K562 (cell line): Measurements from ENCODE around the gene DPP9. TPM values are rescaled to one million over a fixed set of nuclear protein-coding genes. Genes with fewer than 3 reads are reported as not detected.

Experiments used
- HDAC3 ChIP-seq: fragments of 450-650 bp; IDR thresholded peaks from 2 replicates; pipeline ENCODE4 v1.6.1; 2018; ENCODE audit warnings: borderline replicate concordance, mild to moderate bottlenecking, moderate library complexity; ENCODE audit not compliant: partially characterized antibody
- JUN ChIP-seq, 2 experiments: sonication (generic) in 1 of 2; formaldehyde crosslinking in 1 of 2; IDR thresholded peaks; 2 replicates each; pipeline versions ENCODE4 v1.6.1 to v1.8.0; 2012 to 2022; ENCODE audit warnings: borderline replicate concordance in 2 of 2, mild to moderate bottlenecking in 2 of 2, improper control_type of control experiment in 1 of 2, low read depth in 1 of 2, low read length in 1 of 2, missing genetic modification reagents in 1 of 2
- NFYB ChIP-seq: IDR thresholded peaks from 2 replicates; pipeline ENCODE4 v1.6.1; 2011; ENCODE audit warnings: mild to moderate bottlenecking, moderate library complexity; ENCODE audit not compliant: insufficient read length; ENCODE audit errors: extremely low read depth
- SREBF1 ChIP-seq: fragments of 150-350 bp; IDR thresholded peaks from 2 replicates; pipeline ENCODE4 v1.6.1; 2014; ENCODE audit warnings: antibody characterized with exemption, low read depth, low read length, borderline replicate concordance
- ZNF316 ChIP-seq: fragments of 450-650 bp; IDR thresholded peaks from 2 replicates; pipeline ENCODE4 v1.6.1; 2016
- ZNF318 ChIP-seq, 2 experiments: fragments of 450-650 bp; IDR thresholded peaks; 2 replicates each; pipeline ENCODE4 v1.6.1; 2016; ENCODE audit warnings: mild to moderate bottlenecking in 2 of 2, borderline replicate concordance in 1 of 2, low read depth in 1 of 2, moderate library complexity in 1 of 2
- polyA plus RNA-seq, 8 experiments: library from polyadenylated mRNA; depleted of rRNA in 4 of 8; stranded (reverse) in 5 of 8; unstranded in 3 of 8; fragments of >200 nt; fragmentation: Nextera tagmentation in 2 of 8; fragmentation: Illumina TruSeq in 1 of 8; extraction: Ambion mirVana in 2 of 8; extraction: Trizol in 1 of 8; gene quantifications; 2 replicates each; pipeline versions ENCODE4 v1.2.1 to v1.2.3, GENCODE V29; 2011 to 2014; ENCODE audit warnings: inconsistent platforms in 1 of 8, missing spikeins in 1 of 8
- total RNA-seq, 7 experiments: library from RNA; depleted of rRNA in 6 of 7; stranded (reverse); fragments of >200 nt in 6 of 7; fragmentation: Illumina TruSeq in 2 of 7; extraction: Trizol in 2 of 7; gene quantifications; 2 replicates each; pipeline versions ENCODE4 v1.2.1 to v1.2.3, GENCODE V29; 2011 to 2021; ENCODE audit warnings: low replicate concordance in 1 of 7

Gene DPP9
- total and polyA plus RNA-seq, 9 of the 15 experiments (the other 6 are each of a cell fraction or from before 2014, with no cell fraction given) = 0.90 to 66.7 (median 24.5) TPM

GRCh38 chr19:4702764-4703163 is 20.9 kb downstream of the DPP9 start (continued):
- TF ChIP-seq ZNF318 (IDR thresholded peaks at IDR 0.05; ENCODE audit: borderline replicate concordance in 1 of 2, low read depth in 1 of 2) (no peak), ZNF316 (no peak), NFYB (no peak), SREBF1 (no peak), JUN (IDR thresholded peaks at IDR 0.05; ENCODE audit: borderline replicate concordance, low read depth, low read length) (no peak), JUN (CRISPR knock-in tag; IDR thresholded peaks at IDR 0.05; ENCODE audit: borderline replicate concordance) (no peak), HDAC3 (no peak)
- TF ChIP-seq, all 486 proteins: peak for 2
